Muscle of leg (tissue), 11 donors: ENCODE data around the gene B3GNT7. TPM values are rescaled to one million over a fixed set of nuclear protein-coding genes. Genes with fewer than 3 reads are reported as not detected.

Source experiments
- DNase-seq: peaks from one replicate; pipeline ENCODE4 v3.0.0; 2013
- H3K27ac ChIP-seq: one replicate; pipeline ENCODE4 v1.5.1; 2013; ENCODE audit warnings: mild to moderate bottlenecking, low read length, control low read depth
- H3K27me3 ChIP-seq: one replicate; pipeline ENCODE4 v1.6.1; 2013; ENCODE audit warnings: low read length; ENCODE audit not compliant: control insufficient read depth, insufficient read depth
- H3K36me3 ChIP-seq: one replicate; pipeline ENCODE4 v1.6.1; 2013; ENCODE audit warnings: low read length; ENCODE audit not compliant: control insufficient read depth, insufficient read depth
- H3K4me1 ChIP-seq: one replicate; pipeline ENCODE4 v1.6.1; 2013; ENCODE audit warnings: low read length; ENCODE audit not compliant: control insufficient read depth, insufficient read depth
- H3K4me3 ChIP-seq: one replicate; pipeline ENCODE4 v1.5.1; 2013; ENCODE audit warnings: low read length, control low read depth
- H3K9me3 ChIP-seq: replicated peaks from 2 replicates; pipeline ENCODE4 v1.6.1; 2013; ENCODE audit warnings: low read depth, low read length; ENCODE audit not compliant: control insufficient read depth
- WGBS: methylation state at CpG from one replicate; pipeline ENCODE4 v1.1.5; 2013; ENCODE audit warnings: missing lambda C conversion rate; ENCODE audit not compliant: insufficient coverage; 5-methylcytosine and 5-hydroxymethylcytosine counted together
- polyA plus RNA-seq, 8 donors: library from polyadenylated mRNA; unstranded; fragments of 120-200 nt; gene quantifications; one replicate each; pipeline versions ENCODE4 v1.2.1 to v1.2.3, GENCODE V29; 2013; ENCODE audit warnings: inconsistent platforms in 1 of 8, low replicate concordance in 1 of 8; ENCODE audit not compliant: insufficient read length in 8 of 8, insufficient read depth in 1 of 8
- total RNA-seq: library from RNA; stranded (reverse); fragments of 120-200 nt; gene quantifications from one replicate; pipeline ENCODE4 v1.2.4, GENCODE V29; 2013

The B3GNT7 gene
- total and polyA plus RNA-seq, 9 donors: 0.44 to 2.1 (median 0.65) TPM

DNA sequence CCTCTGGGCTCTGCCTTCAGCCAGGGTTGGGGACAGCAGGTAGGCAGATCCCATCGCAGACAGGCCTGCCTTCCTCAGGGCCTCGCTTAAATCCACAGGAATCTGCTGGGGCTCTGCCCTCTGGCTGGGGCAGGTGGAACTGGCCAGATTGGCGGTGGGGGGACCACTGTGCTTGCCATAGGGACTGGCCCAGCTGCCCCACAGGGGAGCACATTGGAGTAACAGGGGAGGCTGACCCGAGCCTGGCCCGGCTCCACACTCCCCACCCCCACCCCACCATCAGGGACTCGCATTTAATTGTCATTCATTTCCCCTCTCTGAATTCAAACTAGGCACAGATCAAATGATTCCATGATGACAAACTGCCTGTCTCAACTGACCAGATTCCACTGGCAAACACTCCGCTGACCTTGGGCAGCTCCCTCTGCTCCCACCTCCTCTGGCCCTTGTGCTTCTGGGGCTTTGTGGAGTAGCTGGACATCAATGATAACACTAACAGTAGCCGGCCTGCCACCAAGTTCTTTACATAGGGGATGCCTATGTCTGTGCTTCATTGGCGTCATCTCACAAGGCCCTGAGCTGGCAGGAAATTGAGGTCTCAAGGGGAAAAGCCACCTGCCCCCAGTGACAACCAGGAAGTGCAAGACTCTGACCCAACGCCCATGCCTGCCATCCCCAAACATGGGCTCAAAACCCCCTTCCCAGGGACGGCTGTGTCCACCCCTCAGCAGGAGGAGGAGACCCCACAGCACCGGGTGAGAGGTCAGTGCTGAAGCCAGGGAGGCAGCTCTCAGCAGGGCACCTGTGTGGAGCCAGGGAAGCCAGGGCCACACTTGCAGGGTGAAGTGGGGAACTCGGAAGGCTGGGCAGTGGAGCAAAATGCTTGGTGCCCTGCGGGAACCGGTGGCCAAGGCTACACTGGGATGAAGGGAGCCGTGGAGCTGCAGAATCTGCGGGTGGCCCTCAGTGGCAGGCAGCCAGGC is 2.1 kb upstream of the B3GNT7 start:
- H3K9me3 ChIP-seq: no peaks in the 10 kb centered on the region
- WGBS: 64% methylated on average over 11 of the region's 17 CpGs
- peaks cover 41% of the 10 kb centered on the region for H3K27me3 ChIP-seq
- H3K4me1 ChIP-seq: peaks cover 25% of the 10 kb centered on the region
- no peak for DNase-seq
- H3K4me3 ChIP-seq: no peak overlapping the region
- H3K27ac ChIP-seq: no peak overlapping the region
- H3K36me3 ChIP-seq: no peaks in the 10 kb centered on the region

DNA sequence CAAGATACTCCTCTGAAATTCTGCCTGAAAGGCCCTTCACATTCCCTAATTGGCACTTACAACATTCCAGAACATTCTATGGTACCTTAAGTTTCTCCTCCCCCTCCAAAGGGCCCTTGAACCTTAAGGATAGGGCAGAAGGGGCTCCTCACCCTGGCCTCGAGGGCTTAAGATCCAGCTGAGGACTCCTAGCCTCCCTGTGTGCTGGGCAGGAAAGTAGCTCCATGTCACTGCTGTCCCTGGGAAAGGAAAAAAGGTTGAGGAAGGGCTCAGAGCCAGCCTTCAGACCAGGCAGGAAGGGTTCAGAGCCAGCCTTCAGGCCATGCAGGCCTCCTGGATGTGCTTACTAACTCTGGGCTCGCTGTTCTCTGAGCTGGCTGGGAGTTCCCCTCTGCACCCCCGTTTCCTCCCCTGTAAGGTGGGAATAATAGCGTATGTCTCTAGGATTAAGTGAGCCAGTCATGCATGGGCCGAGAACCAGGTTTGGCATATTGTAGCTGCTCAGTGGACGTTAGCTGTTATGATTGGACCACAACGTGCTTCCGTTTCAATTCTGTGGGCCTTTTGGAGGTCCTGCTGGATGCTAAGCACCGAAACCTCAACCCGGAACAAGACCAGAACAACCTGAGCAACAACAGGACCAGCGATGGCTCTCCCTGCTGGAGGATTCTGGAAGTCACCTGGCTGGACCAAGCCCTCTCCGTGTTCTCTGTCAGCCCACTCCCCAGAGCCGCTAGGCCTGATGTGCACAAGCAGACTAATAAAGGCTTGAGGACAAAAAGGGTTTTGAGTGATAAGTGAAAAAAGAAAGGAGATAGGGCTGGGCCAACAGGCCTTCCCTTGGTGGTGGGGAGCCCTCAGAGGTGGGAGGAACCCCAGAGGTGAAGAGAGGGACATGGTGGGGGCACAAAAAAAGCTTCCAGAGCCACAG is 1.0 kb upstream of the B3GNT7 start:
- no peaks in the 10 kb centered on the region for H3K9me3 ChIP-seq
- peaks cover 19% of the 10 kb centered on the region for H3K4me1 ChIP-seq
- no peak for DNase-seq
- no peak overlapping the region for H3K4me3 ChIP-seq
- no peak overlapping the region for H3K27ac ChIP-seq
- no peaks in the 10 kb centered on the region for H3K36me3 ChIP-seq
- WGBS: 56% methylated on average over 12 of the region's 13 CpGs
- peaks cover 41% of the 10 kb centered on the region for H3K27me3 ChIP-seq

GRCh38 chr2:231396058-231396821 is 730 bp downstream of the B3GNT7 start:
- H3K9me3 ChIP-seq: no peaks in the 10 kb centered on the region
- H3K36me3 ChIP-seq: no peaks in the 10 kb centered on the region
- WGBS: 5% methylated on average over 39 of the region's 41 CpGs
- no peak for DNase-seq
- H3K27me3 ChIP-seq: peaks cover 43% of the 10 kb centered on the region
- peak overlapping the region; percentile 8 for H3K4me3 ChIP-seq
- peaks cover 22% of the 10 kb centered on the region for H3K4me1 ChIP-seq
- H3K27ac ChIP-seq: no peak overlapping the region

DNA sequence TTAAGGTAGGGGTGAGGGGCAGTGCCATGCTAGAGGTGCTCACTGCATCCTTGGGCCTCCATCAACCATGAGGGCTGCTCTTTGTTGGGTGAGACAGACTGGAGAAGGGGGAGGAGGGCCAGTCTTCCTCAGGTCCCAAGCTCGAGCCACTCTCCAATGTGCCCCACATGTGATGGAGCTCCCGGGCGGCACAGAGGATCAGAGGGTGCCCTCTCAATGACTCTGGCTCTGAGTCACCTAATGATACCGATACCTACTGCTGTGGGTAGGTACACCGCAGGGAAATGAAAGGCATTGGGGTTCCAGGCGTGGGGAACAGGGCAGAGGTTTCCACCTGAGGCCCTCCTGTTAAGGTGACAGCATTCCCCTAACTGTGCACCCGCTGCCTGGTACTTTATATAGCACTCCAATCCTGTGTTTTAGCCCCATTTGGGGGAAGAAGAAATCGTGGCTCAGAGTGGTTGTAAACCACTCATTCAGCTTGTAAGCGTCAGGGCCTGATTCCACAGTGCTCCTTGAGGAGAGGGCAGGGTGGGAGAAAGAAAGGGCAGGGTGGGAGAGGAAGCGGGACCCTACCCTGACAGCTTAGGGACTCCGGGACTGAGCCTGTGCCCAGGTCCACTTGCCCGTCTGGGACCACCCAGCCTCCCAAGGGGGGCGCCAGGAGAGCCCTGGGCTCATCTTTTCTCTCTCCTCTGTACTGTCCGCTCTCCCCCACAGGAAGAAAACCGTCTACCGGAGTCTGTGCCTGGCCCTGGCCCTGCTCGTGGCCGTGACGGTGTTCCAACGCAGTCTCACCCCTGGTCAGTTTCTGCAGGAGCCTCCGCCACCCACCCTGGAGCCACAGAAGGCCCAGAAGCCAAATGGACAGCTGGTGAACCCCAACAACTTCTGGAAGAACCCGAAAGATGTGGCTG is 1.8 kb downstream of the B3GNT7 start:
- WGBS: 93% methylated on average over 17 of the region's 22 CpGs
- H3K36me3 ChIP-seq: no peaks in the 10 kb centered on the region
- no peak overlapping the region for H3K4me3 ChIP-seq
- H3K4me1 ChIP-seq: peaks cover 22% of the 10 kb centered on the region
- no peaks in the 10 kb centered on the region for H3K9me3 ChIP-seq
- DNase-seq: no peak
- no peak overlapping the region for H3K27ac ChIP-seq
- peaks cover 44% of the 10 kb centered on the region for H3K27me3 ChIP-seq

GRCh38 chr2:231397928-231398294 is 2.4 kb downstream of the B3GNT7 start:
- no peaks in the 10 kb centered on the region for H3K36me3 ChIP-seq
- H3K27me3 ChIP-seq: peaks cover 44% of the 10 kb centered on the region
- H3K4me1 ChIP-seq: peaks cover 22% of the 10 kb centered on the region
- no peak overlapping the region for H3K27ac ChIP-seq
- DNase-seq: no peak
- no peaks in the 10 kb centered on the region for H3K9me3 ChIP-seq
- H3K4me3 ChIP-seq: no peak overlapping the region
- 95% methylated on average over 28 of the region's 28 CpGs for WGBS

DNA sequence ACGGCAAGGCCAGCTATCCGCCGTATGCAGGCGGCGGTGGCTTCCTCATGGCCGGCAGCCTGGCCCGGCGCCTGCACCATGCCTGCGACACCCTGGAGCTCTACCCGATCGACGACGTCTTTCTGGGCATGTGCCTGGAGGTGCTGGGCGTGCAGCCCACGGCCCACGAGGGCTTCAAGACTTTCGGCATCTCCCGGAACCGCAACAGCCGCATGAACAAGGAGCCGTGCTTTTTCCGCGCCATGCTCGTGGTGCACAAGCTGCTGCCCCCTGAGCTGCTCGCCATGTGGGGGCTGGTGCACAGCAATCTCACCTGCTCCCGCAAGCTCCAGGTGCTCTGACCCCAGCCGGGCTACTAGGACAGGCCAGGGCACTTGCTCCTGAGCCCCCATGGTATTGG is 3.1 kb downstream of the B3GNT7 start:
- Histone ChIP-seq H3K27me3 (peaks cover 42% of the 10 kb centered on the region), H3K27ac (no peak overlapping the region), H3K9me3 (no peaks in the 10 kb centered on the region), H3K36me3 (no peaks in the 10 kb centered on the region), H3K4me3 (no peak overlapping the region), H3K4me1 (peaks cover 22% of the 10 kb centered on the region)
- WGBS: 94% methylated on average over 27 of the region's 27 CpGs
- no peak for DNase-seq

DNA sequence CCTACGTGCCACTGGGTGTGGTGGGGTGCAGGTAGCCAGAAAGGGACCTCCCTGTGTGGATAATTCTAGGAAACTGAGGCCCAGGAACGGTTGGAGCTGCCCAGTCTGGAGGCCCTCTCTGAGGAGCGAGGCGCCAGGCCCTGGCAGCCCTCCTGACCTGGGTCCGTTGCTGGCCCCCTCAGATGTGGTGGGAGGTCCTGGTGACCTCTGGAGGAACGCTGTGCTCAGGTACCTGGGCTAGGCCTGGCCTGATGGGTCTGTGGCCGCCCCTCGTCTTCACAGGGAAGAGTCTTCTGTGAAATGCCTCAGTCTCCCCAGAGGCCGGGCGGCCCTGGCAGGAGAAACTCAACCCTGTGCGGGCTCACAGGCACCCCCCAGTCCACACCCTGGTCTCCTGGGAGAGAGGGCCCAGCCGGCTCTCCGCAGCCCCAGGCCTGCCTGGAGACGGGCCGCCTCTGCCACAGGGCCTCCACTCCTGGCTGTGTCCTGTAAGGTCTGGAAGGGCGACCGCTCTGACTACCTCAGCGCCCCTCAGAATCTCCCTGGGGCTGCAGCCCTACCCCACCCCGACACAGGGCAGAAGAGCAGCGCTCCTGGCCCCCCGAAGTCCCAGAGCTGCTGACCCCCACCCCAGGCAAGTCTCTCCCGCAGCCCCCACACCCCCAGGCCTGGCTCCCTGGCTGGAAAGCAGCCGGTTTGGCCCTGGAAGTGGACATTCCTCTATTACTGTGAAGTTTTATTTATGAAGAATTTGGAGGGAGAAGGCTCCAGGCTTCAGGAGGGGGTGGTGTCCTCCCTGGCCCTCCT is 3.7 kb downstream of the B3GNT7 start:
- H3K9me3 ChIP-seq: no peaks in the 10 kb centered on the region
- no peak overlapping the region for H3K4me3 ChIP-seq
- H3K27ac ChIP-seq: no peak overlapping the region
- peaks cover 35% of the 10 kb centered on the region for H3K27me3 ChIP-seq
- WGBS: 64% methylated on average over 13 of the region's 23 CpGs
- H3K36me3 ChIP-seq: no peaks in the 10 kb centered on the region
- no peak for DNase-seq
- H3K4me1 ChIP-seq: peaks cover 22% of the 10 kb centered on the region

GRCh38 chr2:231399853-231400680 is 4.6 kb downstream of the B3GNT7 start:
- Histone ChIP-seq H3K9me3 (no peaks in the 10 kb centered on the region), H3K36me3 (no peaks in the 10 kb centered on the region), H3K4me3 (no peak overlapping the region), H3K27ac (no peak overlapping the region), H3K4me1 (peaks cover 19% of the 10 kb centered on the region), H3K27me3 (peaks cover 27% of the 10 kb centered on the region)
- DNase-seq: peak; percentile 71
- 38% methylated on average over 8 of the region's 12 CpGs for WGBS
